ENCODE results near the gene TNNT2. TPM values are rescaled to one million over a fixed set of nuclear protein-coding genes. Genes with fewer than 3 reads are reported as not detected.

TNNT2 gene
- total and polyA plus RNA-seq, 2 of the 8 experiments (the other 6 are each of a cell fraction or from before 2014, with no cell fraction given) = 3.1 to 21.0 TPM

DNA sequence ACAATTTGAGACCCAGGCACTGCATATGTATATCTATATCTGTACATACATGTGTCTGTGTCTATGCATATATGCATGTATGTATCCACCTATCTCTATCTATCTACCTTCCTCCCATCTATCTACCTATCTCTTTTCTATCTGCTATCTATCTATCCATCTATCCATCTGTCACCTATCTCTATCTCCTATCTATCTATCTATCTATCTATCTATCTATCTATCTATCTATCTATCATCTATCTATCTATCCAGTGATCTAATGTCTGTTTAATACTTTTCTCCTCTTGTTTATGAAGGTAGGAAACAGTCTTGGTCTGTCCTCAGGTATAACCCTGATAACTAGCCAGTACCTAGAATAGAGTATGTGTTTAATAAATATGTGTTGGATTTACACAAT lies 25.9 kb downstream of the TNNT2 start:
- no peak overlapping the region for H2BK120ac ChIP-seq (replicated peaks; ENCODE audit: low read depth, low read length)

More for the DNA sequence above, 25.9 kb downstream of the TNNT2 start:
- Histone ChIP-seq H3K18ac (ENCODE audit: extremely low read depth, low read length) (no peak overlapping the region), H3K9ac (replicated peaks in 1 of 4; ENCODE audit: extremely low read depth in 1 of 4, low read depth in 3 of 4, low read length in 3 of 4) (no peak overlapping the region), H3K4me2 (ENCODE audit: insufficient read depth in 1 of 2, low read depth in 2 of 2, low read length in 2 of 2) (no peak overlapping the region), H2BK12ac (ENCODE audit: low read depth, low read length) (no peak overlapping the region), H3K27ac (ENCODE audit: low read depth, low read length) (no peak overlapping the region), H2AK5ac (ENCODE audit: low read depth, low read length) (no peak overlapping the region), H3K9me3 (ENCODE audit: insufficient read depth in 2 of 2, low read depth in 1 of 2, low read length in 1 of 2) (no peaks in the 10 kb centered on the region), H3K23ac (ENCODE audit: insufficient read length) (no peak overlapping the region), H3K27me3 (replicated peaks in 1 of 4; ENCODE audit: control insufficient read depth in 3 of 4, extremely low read depth in 1 of 4, insufficient read depth in 3 of 4, low read length in 3 of 4) (no peaks in the 10 kb centered on the region), H3K56ac (replicated peaks; ENCODE audit: insufficient read length, low read depth, low read length) (no peak overlapping the region), H2AFZ (ENCODE audit: low read length) (no peak overlapping the region), H2BK15ac (ENCODE audit: low read length) (no peak overlapping the region), H4K5ac (ENCODE audit: insufficient read length, low read depth, low read length) (no peak overlapping the region), H3K14ac (ENCODE audit: insufficient read length) (no peak overlapping the region), H3K79me2 (ENCODE audit: control insufficient read depth in 1 of 2, insufficient read depth in 2 of 2, low read length in 2 of 2) (no peaks in the 10 kb centered on the region), H3K4me1 (replicated peaks in 1 of 4; ENCODE audit: control insufficient read depth in 3 of 4, insufficient read depth in 4 of 4, low read length in 3 of 4) (peaks cover 8 to 22% (median 10%) of the 10 kb centered on the region in 4 experiments), H3K79me1 (ENCODE audit: low read depth, low read length) (no peaks in the 10 kb centered on the region), H4K20me1 (replicated peaks in 1 of 2; ENCODE audit: control insufficient read depth in 1 of 2, insufficient read depth in 2 of 2, low read length in 2 of 2) (no peaks in the 10 kb centered on the region), H4K91ac (replicated peaks; ENCODE audit: insufficient read length, low read length) (no peak overlapping the region), H2BK20ac (ENCODE audit: low read length) (no peak overlapping the region), H3K36me3 (ENCODE audit: control insufficient read depth in 2 of 4, insufficient read depth in 4 of 4, low read length in 3 of 4) (no peaks in the 10 kb centered on the region), H3K4me3 (ENCODE audit: extremely low read depth in 1 of 4, insufficient read depth in 2 of 4, low read depth in 3 of 4, low read length in 4 of 4) (no peak overlapping the region), H3K4ac (replicated peaks; ENCODE audit: insufficient read length, low read depth, low read length) (no peak overlapping the region), H2BK5ac (ENCODE audit: low read depth, low read length) (no peak overlapping the region), H4K8ac (ENCODE audit: extremely low read depth, insufficient read depth, low read length) (no peak overlapping the region), H3K23me2 (ENCODE audit: low read depth, low read length) (no peaks in the 10 kb centered on the region)
- CTCF ChIA-PET (ENCODE audit: partially characterized antibody) = no interaction called here
- DNase-seq (ENCODE audit: low read depth in 1 of 2, low spot score in 2 of 2) (no peak), FAIRE-seq (no peak)
- TF ChIP-seq GTF2F1 (IDR thresholded peaks at IDR 0.05; ENCODE audit: borderline replicate concordance, low read depth, low read length) (no peak), CTCF (IDR thresholded peaks at IDR 0.05; ENCODE audit: control extremely low read depth in 1 of 3, insufficient read depth in 1 of 3, low read depth in 1 of 3, low read length in 3 of 3) (no peak), TAF7 (optimal IDR thresholded peaks at IDR 0.05; ENCODE audit: borderline replicate concordance, low read depth, low read length) (no peak), RBBP5 (IDR thresholded peaks at IDR 0.05; ENCODE audit: borderline replicate concordance, low read depth, low read length) (no peak), SP4 (IDR thresholded peaks at IDR 0.05; ENCODE audit: low read length) (no peak)
- POLR2A ChIA-PET (ENCODE audit: partially characterized antibody) = no interaction called here

All from H1 (cell line).